SK-N-SH treated with all-trans-retinoic acid at 6 μM for 48 hours (cell line): ENCODE data around the gene LRBA.

Experiments
- BACH2 ChIP-seq: fragments of 250-450 bp; sonication (Bioruptor Pico); IDR thresholded peaks from 2 replicates; pipeline ENCODE4 v1.9.0; 2021; ENCODE audit warnings: mild to moderate bottlenecking, borderline replicate concordance
- GLIS3 ChIP-seq: fragments of 250-450 bp; sonication (Bioruptor Pico); IDR thresholded peaks from 2 replicates; pipeline ENCODE4 v1.5.0; 2020; ENCODE audit warnings: mild to moderate bottlenecking, moderate library complexity

- TF ChIP-seq GLIS3 (CRISPR knock-in tag) (no peak), BACH2 (CRISPR knock-in tag) (no peak)
Observed at GRCh38 chr4:150964754-150965153, 50.3 kb downstream of the LRBA start.
